Measurements from ENCODE around the gene PRKAG1.
"Not testable (repeated sequence)": the region's sequence is repeated elsewhere in the genome, so short reads cannot be mapped to it uniquely, and the experiment has no call there.

PRKAG1 gene

DNA sequence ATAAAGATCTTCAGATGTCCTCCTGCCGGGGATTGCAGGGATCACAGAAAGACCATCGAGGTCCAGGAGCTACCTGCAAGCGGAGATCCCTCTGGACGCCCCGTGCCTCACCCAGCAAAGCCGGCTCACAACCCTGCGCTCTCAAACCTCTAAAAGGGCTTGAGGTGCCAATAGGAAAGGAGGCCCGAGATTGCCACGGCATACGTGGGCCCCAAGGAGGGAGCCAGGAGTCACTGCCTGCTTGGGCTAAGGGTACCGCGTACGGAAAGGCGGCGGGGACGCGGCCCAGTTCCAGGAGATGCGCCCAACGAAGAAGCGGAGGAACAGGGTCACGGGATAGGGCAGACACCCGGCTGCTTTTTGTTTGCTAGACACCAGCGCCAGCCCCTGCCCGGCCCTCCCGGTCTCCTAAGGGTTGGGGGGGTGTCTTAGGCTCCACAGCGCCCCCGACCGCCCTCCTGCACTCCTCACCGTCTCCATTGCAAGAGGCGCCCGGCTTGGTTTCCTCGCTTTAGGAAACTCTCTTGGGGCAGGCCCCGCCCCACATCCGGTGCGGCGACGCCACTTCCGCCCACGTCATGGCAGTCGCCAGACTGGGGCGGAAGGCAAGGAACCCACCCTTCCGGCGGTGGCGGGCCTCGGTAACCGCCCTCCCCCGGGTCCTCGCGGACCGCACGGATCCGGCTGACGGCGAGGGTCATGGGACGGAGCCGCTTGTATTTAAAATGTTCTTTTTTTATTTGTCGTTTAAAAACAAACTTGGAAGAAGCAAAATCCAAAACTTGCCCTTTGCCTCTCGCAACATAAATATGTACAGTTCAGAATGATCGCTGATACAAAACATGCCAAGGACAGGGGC, at the start of gene PRKAG1:
TSS of gene PRKAG1 (minus strand) at position 516 of the 859 bp plus-strand sequence. CDS start at position 480, 36 bp downstream.
- TF ChIP-seq, protein P1, sequence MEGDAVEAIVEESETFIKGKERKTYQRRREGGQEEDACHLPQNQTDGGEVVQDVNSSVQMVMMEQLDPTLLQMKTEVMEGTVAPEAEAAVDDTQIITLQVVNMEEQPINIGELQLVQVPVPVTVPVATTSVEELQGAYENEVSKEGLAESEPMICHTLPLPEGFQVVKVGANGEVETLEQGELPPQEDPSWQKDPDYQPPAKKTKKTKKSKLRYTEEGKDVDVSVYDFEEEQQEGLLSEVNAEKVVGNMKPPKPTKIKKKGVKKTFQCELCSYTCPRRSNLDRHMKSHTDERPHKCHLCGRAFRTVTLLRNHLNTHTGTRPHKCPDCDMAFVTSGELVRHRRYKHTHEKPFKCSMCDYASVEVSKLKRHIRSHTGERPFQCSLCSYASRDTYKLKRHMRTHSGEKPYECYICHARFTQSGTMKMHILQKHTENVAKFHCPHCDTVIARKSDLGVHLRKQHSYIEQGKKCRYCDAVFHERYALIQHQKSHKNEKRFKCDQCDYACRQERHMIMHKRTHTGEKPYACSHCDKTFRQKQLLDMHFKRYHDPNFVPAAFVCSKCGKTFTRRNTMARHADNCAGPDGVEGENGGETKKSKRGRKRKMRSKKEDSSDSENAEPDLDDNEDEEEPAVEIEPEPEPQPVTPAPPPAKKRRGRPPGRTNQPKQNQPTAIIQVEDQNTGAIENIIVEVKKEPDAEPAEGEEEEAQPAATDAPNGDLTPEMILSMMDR (IDR thresholded peaks at IDR 0.05; ENCODE audit: extremely low read depth, missing control alignments): peak; percentile 51
- DNase-seq (ENCODE audit: low spot score): peak; percentile 98

DNA sequence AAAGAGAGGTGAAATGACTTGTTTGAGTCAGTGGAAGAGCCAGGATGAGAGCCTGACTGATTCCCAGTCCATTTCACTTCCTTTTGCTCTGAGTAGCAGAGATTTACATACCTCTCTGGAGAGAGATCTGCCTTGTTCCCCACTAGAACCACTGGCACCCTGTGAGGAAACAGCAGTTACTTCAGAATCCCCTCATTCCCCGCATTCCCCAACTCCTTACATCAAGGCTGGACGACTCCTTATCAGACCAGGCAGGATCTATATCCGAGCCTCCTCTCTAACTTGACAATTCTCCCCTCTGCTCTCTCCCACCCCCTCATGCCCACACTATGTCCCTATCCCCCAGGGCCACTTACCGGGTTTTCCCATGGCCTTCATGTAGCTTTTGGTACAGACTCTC, 47.5 kb upstream of the PRKAG1 start:
- TF ChIP-seq, protein P1 (IDR thresholded peaks at IDR 0.05; ENCODE audit: extremely low read depth, missing control alignments): no peak

DNA sequence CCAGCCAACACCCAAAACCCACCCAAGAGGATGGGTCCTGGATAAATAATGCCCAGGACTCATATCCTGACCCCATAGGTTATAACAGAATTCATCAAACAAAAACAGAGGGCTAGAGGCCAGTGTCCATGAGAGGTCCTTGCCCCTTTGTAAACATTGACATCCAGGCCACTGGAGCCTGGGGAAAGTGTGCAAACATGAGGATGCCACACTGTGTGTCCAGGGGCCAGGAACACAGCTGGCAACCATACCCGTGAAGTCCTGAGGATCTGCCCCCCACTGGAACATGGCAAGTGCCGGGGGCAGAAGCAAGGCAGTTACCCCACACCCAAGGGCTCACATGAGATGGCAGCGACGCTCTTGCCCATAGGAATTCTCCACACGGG, 46.2 kb upstream of the PRKAG1 start:
- TF ChIP-seq, protein P1 (IDR thresholded peaks at IDR 0.05; ENCODE audit: extremely low read depth, missing control alignments): no peak
- DNase-seq (ENCODE audit: low spot score): no peak

More for the DNA sequence above, 47.5 kb upstream of the PRKAG1 start:
- DNase-seq (ENCODE audit: low spot score): no peak

DNA sequence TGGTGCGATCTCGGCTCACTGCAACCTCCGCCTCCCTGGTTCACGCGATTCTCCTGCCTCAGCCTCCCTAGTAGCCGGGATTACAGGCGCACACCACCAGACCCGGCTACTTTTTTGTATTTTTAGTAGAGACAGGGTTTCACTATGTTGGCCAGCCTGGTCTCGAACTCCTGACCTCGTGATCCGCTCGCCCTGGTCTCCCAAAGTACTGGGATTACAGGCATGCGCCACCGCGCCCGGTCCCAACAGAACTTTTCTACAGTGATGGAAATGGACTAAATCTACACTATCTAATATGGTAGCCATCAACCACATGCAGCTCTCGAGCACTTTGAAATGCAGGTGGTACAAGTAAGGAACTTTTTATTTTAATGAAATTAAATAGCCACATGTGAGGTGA, 43.3 kb upstream of the PRKAG1 start:
- not testable (repeated sequence) for DNase-seq (ENCODE audit: low spot score)

DNA sequence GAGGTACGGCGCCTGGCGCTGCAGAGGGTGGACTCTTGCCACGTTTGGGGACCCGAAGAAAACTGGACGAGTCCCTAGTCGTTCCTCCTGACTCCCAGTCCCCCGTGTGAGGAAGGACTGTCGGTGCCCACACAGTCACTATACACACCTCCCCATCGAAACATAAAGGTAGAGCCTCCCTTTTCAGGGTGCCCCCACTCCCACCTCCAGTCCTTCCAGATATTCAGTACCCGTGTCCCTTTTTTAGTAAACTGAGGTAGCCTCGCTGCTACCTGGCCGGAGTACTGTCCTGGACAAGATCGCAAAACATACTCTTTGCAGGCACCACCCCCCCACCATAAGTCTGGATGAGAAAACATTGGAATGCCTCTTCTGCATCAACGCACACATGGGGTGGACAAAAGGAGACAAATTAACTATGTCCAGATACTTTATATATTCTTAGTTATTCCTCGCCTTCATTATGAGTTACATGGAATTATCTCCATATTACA, 42.6 kb upstream of the PRKAG1 start:
- peak; percentile 59 for DNase-seq (ENCODE audit: low spot score)

DNA sequence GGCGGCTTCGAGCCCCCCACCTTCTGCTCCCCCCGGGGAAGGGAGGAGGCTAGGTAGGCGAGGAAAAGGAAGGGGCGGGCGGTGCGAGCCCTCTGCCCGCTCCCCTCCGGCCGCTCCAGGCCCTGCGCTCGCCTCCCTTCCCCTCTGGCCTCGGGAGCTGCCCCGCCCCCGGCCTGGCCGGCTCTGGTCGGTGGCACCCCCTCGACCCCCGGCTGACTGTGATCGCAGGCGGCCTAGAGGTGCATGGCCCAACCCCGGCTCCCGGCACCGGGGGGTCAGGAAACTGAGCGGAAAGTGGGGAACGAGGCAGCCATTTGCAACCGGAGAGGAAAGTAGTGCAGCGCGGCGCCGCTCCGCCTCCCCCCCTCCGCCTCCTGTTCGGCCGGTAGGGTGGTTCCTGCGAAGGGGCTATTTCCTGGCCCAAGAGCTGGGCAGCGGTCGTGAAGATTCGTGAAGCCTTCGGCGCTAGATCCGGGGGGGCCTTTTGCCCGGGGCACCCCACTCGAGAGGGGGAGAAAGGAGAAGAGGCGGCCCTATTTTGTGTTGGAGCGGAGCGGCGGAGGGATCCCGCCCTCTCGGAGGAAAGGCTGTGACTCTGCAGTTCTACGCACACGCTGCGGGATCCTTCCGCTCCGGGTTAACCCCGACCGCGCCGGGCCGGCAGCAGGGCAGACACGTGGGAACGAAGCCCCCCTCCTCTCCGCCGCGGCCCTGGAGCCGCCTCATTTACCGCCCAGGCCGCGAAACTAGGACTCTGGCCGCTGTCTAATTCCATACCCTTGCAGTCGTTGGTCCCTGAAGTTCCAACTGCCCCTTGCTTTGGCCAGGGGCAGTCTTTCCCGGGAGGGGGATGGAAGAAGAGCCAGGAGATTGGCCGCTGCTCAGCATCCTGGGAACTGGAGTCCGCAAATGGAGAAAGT, 41.9 kb upstream of the PRKAG1 start, which contains the start of gene KMT2D:
TSS of gene KMT2D (minus strand) at position 558 of the 920 bp plus-strand sequence. CDS start 5,470 bp downstream, outside the sequence.
- TF ChIP-seq, protein P1 (IDR thresholded peaks at IDR 0.05; ENCODE audit: extremely low read depth, missing control alignments): no peak
- DNase-seq (ENCODE audit: low spot score): peak; percentile 94

More for the DNA sequence above, 42.6 kb upstream of the PRKAG1 start:
- TF ChIP-seq, protein P1 (IDR thresholded peaks at IDR 0.05; ENCODE audit: extremely low read depth, missing control alignments): no peak

DNA sequence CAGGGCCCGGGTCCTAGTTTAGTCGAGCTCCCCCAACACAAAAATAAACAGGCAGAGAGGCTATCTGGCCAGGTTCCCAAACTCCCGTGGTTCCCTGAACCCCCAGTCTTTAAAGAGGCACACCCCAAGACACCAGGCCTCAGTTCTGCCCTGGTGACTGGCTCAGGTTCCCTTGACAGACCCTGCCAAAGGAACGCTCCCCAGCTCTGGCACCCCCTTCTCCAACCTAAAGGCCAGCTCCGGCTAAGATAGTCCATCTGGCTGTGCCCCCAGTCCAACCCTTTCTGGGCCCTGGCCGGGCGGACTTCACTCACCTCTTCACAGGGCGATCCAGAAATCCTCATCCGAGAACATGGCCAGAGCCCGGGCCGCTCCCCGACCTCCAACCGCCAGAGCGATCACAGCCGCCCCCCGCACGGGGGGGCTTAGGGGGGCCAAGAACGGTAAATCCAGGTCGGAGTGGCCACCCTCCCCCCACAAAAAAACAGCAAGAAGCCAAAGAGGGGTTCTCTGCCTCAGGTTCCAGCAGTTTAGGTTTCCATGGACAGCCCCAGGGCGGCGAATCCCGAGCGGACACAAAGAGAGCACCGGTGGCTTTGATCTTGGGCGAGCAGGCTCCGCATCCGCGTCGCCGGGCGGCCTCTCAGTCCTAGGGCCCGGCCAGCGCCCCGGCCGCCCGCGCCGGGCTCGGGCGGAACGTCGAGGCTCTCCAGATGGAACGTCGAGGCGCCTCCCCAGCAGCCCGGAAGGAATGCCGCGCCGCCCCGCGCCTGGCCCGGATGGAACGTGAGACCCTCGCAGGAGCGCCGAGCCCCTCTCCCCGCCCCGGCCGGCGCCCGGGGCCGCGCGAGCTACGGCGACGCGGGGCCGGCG, 41.0 kb upstream of the PRKAG1 start:
- DNase-seq (ENCODE audit: low spot score): peak; percentile 59
- TF ChIP-seq, protein P1 (IDR thresholded peaks at IDR 0.05; ENCODE audit: extremely low read depth, missing control alignments): no peak
